HG02852 (cell line): ENCODE measurements around the gene PTPRT.

ENCODE experiments used
- ATAC-seq: cut with Tn5 transposase; IDR thresholded peaks from one replicate; pipeline ENCODE4 v1.9.1; 2021; ENCODE audit warnings: mild to moderate bottlenecking, moderate library complexity; ENCODE audit not compliant: unreplicated experiment

Gene PTPRT

GRCh38 chr20:42346189-42347170, 843.2 kb downstream of the PTPRT start:
- no peak for ATAC-seq

GRCh38 chr20:42341654-42342053, 848.1 kb downstream of the PTPRT start:
- no peak for ATAC-seq

GRCh38 chr20:42340368-42340767, 849.3 kb downstream of the PTPRT start:
- no peak for ATAC-seq

DNA sequence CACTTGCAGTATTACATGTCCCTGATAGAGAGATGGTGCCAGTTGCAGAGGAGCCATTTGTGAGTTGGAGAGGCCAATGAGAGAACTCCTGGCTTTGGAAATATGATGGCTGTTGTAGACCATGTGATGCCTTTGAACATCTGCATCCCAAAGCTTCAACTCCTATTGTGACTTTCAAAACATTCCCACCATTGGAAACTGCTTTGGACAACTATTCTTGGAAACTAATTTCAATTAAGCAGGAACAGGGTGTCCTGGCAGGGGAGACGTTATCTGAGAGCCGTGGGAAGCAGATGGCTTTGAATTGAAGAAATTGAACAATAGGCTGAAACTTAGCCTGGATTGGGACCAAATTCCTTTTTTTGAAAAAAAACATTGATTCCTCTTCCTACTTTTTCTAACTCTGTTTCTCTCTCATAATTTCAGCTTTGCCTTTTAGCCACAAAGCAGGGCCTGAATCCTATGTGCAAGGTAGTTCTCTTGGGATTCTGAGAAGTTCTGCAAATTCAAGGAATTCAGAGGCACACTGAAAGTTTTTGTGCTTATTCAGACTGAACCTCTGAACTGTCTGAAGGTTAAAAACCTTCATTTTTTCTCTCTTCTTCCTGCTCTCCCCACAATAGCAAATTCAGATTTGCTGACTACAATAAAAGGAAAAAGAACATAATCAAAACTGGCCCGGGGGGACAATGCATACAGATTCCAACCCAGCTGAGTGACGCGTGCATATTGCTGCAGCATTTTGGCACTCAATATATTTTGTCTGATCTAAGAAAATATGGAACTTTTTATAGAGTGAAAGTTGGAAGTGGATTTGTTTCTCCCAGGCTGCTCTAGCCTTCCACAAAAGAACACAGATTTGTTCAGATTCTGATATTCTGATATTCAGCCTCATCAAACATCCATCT, 851.2 kb downstream of the PTPRT start:
- ATAC-seq: no peak

DNA sequence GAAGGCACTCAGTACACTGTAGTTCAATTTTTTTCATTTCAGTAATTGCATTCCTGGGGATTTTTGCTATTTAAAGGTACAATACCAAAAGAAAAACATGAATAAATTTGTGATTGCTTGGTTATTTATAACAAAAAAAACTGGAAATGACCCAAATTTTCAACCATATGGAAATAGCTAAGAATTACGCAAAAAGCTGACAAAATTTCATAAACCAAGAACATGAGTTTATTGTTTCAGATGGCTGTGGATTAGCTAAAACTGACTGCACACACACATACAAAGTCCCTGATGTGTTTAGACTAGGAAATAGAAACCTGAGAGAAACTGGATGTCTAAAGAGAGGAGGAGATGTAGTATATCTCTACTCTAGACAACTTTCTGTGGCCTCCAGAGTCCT, 853.1 kb downstream of the PTPRT start:
- ATAC-seq: no peak

DNA sequence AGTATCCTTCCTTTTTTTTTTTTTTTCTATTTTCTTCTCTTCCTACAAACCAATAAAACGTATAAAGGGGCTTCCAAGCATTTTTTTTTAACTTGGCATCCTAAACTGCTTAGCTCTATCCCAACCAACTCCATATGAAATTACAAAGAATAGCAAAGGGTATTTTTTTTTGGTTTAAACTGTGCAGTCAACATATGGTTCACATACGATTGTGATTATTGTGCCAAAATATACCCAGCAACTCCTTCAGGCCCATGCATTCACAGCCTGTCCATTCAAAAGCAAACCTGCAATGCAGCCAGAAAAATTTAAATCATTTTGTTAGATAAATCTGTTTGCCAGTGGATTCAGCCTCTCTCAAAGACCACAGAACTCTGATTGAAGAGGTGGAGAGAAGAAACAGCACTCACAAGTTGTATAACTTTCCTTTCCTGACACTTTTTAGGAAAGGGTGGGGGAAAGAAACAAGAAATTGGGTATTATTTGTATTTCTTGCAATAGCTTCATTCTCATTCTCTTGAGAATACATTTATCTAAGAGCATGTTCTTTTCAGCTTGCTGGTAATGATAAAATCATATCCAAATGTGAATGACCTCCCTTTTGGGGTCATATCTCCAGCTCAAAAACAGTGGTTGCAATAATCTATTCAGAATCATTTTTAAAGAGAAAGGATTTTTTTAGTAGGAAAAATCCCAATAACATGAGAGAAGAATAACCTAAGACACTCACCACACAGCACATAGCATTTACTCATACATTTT, 870.3 kb downstream of the PTPRT start:
- ATAC-seq: no peak

- no peak for ATAC-seq
Measured at GRCh38 chr20:42313704-42314103, 876.0 kb downstream of the PTPRT start.

DNA sequence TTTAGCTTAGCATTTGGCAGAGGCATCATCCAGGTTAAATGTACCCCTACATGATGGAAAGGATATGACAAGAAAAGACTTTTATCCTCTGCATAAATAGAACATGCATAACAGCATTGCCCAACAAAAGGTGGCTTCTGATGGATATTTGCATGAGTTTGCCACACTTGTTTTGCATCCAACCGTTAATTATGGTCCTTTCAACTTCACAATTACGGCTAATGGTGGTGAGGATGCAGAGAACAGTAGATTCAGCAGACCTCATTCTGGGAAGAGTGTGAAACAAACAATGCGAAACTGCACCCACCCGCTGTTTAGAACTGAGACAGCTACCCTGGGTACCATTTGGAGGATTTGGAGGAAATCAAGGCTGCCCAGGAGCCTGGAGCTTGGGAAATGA, 880.7 kb downstream of the PTPRT start:
- ATAC-seq: no peak

- no peak for ATAC-seq
Measured at GRCh38 chr20:42308171-42308570, 881.5 kb downstream of the PTPRT start.

GRCh38 chr20:42295592-42295991, 894.1 kb downstream of the PTPRT start:
- ATAC-seq: no peak

DNA sequence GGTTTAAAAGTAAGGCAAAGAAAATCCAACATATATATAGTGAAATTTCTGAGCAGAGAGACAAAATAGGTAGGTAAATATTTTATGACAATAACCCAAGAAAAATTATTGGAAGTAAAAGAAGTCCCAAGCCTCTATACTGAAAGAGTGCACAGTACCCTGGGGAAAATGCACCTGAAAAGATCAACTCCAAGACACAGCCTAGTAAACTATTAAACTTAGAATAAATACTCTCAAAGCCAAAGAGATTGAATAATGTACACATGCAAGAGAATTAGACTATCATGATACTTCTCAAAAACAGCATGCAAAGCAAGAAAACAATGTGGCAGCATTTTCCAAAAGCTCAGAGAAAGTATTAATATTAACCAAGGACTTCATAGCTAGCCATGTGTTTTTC, 894.7 kb downstream of the PTPRT start:
- no peak for ATAC-seq

DNA sequence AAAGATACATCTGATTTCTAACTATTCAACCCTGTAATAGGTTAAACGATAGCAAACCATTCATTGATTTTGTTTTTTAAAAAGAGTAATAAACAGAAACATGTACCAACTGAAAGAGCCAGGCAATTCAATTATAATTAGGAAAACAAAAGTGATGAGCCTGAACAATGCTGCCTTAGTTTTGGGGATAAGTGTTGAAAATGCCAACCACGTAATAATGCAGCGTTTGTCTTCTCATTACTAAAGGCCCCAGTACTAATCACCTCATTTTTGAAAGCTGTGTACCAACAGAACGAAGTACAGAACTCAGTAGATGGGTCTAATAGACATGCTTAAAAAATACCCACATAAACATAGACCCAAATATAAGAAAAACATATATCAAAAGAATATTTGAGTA, 907.9 kb downstream of the PTPRT start:
- ATAC-seq: no peak

- no peak for ATAC-seq
Measured at GRCh38 chr20:42276718-42277602, 912.7 kb downstream of the PTPRT start.

- no peak for ATAC-seq
Measured at GRCh38 chr20:42274986-42275385, 914.7 kb downstream of the PTPRT start.

DNA sequence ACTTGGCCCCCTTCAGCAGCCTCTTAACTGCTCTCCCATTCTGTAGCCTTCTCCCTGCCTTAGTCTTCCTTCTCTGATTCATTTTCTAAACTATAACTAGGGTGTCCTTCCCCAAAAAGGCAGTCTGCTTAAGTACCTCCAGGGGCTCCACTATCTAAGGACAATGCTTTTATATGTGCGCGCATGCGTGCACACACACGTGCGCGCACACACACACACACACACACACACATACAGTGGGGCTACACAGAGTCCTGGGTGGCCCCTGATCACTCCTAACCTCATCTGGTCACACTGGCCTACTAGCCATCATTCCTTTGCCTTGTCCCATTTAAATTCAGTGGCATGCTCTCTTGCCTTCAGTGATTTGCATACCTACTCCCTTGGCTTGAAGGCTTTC, 917.2 kb downstream of the PTPRT start:
- ATAC-seq: no peak

GRCh38 chr20:42270539-42270938, 919.2 kb downstream of the PTPRT start:
- no peak for ATAC-seq

DNA sequence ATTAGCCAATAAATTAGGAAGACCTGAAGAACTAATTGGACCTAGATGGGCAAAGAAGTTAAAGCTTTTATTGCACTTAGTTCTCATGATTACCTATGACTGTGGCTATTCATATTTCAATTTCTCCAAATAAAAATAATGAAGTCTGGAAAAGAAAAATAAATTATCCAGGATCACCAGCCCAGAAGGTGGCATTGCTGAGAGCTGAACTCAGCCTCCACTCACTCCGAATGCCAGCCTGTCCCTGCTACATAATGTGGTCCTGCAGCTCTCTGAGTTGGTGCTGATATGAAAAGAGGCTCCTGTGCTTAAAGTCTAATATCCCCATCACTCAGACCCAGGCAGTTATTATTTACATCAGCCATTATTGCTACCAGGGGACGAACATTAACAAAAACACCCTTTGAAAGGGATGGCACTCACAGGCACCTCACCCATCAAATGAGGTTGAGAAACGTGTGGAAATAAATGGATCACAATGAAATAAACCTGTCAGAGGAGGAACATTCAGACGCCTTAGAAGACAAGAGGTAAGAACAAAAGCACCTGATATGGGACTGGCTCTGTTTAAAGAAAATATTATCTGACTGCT, 921.8 kb downstream of the PTPRT start:
- no peak for ATAC-seq

DNA sequence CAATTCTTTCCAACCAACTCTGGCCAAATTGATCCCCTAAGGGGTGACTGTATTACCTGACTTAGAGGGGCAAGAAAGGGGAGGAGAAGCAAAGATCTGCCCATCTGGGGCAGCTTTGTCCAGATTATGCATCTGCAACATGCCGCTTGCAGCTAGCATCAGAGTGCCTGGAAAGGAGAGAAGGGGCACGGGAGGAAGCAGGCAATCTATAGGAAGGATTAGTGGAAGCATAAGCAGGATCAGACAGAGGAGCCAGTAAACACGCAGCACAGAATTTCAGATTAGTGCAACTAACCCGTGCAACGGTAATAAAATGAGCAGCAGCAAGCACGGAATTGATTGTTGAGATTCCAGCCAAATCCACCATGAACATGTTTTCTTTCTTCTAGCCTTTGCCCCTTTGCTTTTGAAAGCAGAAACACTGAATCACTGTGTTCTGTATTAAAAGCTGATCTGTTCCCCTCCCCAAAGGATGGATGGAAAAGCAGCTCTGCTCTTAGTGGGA, 927.9 kb downstream of the PTPRT start:
- no peak for ATAC-seq

DNA sequence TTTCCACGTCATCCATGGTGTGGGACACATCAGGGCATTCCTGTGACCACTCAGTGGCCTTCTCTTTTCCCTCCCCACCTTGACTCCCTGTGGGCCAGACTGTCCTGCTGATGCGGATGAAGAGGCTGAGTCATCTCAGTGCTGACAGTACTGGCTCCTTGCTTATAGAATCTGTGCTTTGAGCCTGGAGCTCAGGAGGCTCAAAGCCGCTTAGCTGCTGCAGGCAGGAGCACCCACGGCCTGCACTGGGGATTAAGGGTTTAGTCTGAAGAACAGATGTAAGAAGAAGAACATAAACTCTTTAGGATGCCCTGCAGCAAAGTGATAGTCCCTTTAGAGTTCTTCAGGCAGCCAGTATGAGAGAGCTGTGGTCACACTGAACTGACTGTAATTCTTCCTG, 929.5 kb downstream of the PTPRT start:
- no peak for ATAC-seq
